Effector memory CD4-positive, alpha-beta T cell (primary cell): ENCODE measurements around the gene C12orf56.

Source experiments
- DNase-seq, 3 donors: peaks; one replicate each; pipeline ENCODE4 v3.0.0-alpha.2; 2020
- H3K27ac ChIP-seq: 2 replicates; pipeline ENCODE4 v1.7.0; 2013; ENCODE audit warnings: mild to moderate bottlenecking, low read length, moderate library complexity; ENCODE audit not compliant: insufficient read depth, poor library complexity, severe bottlenecking
- H3K27me3 ChIP-seq: replicated peaks from 2 replicates; pipeline ENCODE4 v1.7.0; 2013; ENCODE audit warnings: mild to moderate bottlenecking, low read length; ENCODE audit not compliant: insufficient read depth, control insufficient read depth, poor library complexity, severe bottlenecking
- H3K36me3 ChIP-seq: 2 replicates; pipeline ENCODE4 v1.7.0; 2013; ENCODE audit warnings: mild to moderate bottlenecking, low read length, moderate library complexity; ENCODE audit not compliant: control insufficient read depth, insufficient read depth
- H3K4me1 ChIP-seq: 2 replicates; pipeline ENCODE4 v1.7.0; 2013; ENCODE audit warnings: low read length, mild to moderate bottlenecking; ENCODE audit not compliant: control insufficient read depth, insufficient read depth, poor library complexity, severe bottlenecking
- H3K4me3 ChIP-seq: 2 replicates; pipeline ENCODE4 v1.7.0; 2013; ENCODE audit warnings: low read length, low read depth, mild to moderate bottlenecking; ENCODE audit not compliant: insufficient read depth, poor library complexity, severe bottlenecking
- H3K9me3 ChIP-seq: 2 replicates; pipeline ENCODE4 v1.7.0; 2013; ENCODE audit warnings: mild to moderate bottlenecking, low read length, moderate library complexity; ENCODE audit not compliant: control insufficient read depth
- total RNA-seq, 3 donors: gene quantifications; one replicate each; lab custom pipeline; 2026; lab: John Stamatoyannopoulos, UW

C12orf56 gene
- total RNA-seq: 0.09 to 0.97 (median 0.17) reads per million in 3 donors

- H3K4me1 ChIP-seq: peaks cover 9% of the 10 kb centered on the region
- no peak for DNase-seq
- H3K27me3 ChIP-seq: no peaks in the 10 kb centered on the region
- H3K27ac ChIP-seq: no peak within 1 kb of the TSS
- H3K9me3 ChIP-seq: no peaks in the 10 kb centered on the region
- peak within 1 kb of the TSS; percentile 63 for H3K4me3 ChIP-seq
- no peaks in the 10 kb centered on the region for H3K36me3 ChIP-seq
These were observed at the start of gene C12orf56 for GRCh38 chr12:64390275-64390851. Gene C12orf56, minus strand, starts transcription at chr12:64390758. Its CDS starts 193 bp downstream, at chr12:64390565.

DNA sequence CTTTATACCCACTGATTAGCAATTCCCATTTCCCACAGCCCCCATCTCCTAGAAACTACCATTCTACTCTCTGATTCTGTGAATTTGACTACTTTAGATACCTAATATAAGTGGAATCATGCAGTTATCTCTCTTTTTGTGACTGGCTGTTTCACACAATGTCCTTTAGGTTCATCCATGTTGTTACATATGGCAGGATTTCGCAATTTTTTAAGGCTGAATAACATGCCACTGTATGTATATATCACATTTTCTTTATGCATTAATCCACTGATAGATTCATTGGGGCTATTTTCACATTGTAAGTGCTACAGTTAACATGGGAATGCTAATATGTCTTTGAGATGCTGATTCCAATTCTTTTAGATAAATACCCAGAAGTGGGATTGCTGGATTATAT lies 49.5 kb upstream of the C12orf56 start:
- H3K4me3 ChIP-seq: no peak overlapping the region

DNA sequence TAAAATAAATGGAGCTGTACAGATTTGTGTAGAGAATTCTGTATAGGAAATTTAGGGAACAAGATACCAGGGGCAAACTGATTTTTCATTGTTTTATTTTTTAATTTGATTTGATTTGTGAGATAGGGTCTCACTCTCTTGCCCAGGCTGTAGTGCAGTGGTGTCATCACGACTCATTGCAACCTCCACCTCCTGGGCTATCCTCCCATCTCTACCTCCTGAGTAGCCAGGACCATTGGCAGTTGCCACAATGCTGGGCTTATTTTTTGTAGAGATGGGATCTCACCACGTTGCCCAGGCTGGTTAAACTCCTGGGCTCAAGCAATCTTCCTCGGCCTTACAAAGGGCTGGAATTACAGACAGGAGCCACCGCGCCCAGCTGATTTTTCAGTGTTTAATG lies 43.4 kb upstream of the C12orf56 start:
- no peak overlapping the region for H3K27ac ChIP-seq
- no peaks in the 10 kb centered on the region for H3K9me3 ChIP-seq
- no peak overlapping the region for H3K4me3 ChIP-seq
- no peaks in the 10 kb centered on the region for H3K4me1 ChIP-seq
- H3K27me3 ChIP-seq: no peaks in the 10 kb centered on the region
- peaks cover 57% of the 10 kb centered on the region for H3K36me3 ChIP-seq
- DNase-seq: no peak

More for the DNA sequence above, 49.5 kb upstream of the C12orf56 start:
- Histone ChIP-seq H3K27ac (no peak overlapping the region), H3K9me3 (no peaks in the 10 kb centered on the region), H3K4me1 (no peaks in the 10 kb centered on the region), H3K36me3 (peaks cover 34% of the 10 kb centered on the region), H3K27me3 (no peaks in the 10 kb centered on the region)
- no peak for DNase-seq

DNA sequence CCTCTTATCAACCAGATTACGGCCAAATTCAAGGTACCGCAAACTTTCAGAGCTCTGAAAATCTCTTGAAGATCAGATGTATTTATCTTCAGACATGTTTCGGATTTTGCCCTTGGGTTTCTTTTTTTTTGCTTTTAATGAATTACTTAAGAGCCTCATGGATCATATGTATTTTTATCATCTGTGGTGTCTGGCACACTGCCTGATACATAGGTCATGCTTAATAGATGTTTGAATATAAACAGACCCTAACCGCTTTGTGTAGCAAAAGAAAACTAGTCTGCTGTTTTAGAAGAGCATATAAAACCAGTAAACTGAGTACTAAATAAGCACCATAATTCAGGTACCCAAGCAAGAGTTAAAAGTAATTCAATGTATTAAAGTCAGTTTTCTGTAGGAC lies 41.2 kb upstream of the C12orf56 start:
- Histone ChIP-seq H3K4me1 (no peaks in the 10 kb centered on the region), H3K9me3 (no peaks in the 10 kb centered on the region), H3K27ac (no peak overlapping the region), H3K4me3 (no peak overlapping the region), H3K27me3 (no peaks in the 10 kb centered on the region), H3K36me3 (peaks cover 70% of the 10 kb centered on the region)
- no peak for DNase-seq

DNA sequence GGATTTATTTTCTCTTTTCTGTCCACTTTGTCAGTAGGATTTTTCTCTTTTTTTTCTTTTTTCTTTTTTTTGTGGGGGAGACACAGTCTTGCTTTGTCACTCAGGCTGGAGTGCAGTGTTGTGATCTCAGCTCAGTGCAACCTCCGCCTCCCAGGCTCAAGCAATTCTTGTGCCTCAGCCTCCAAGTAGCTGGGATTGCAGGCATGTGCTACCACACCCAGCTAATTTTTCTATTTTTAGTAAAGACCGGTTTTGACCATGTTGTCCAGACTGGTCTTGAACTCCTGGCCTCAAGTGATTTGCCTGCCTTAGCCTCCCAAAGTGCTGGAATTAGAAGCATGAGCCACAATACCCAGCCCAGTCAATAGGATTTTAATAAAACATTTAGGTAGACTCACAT lies 40.3 kb upstream of the C12orf56 start:
- Histone ChIP-seq H3K9me3 (no peaks in the 10 kb centered on the region), H3K4me1 (no peaks in the 10 kb centered on the region), H3K36me3 (peaks cover 73% of the 10 kb centered on the region), H3K27me3 (no peaks in the 10 kb centered on the region), H3K27ac (no peak overlapping the region), H3K4me3 (no peak overlapping the region)
- DNase-seq: no peak

GRCh38 chr12:64428956-64429355 lies 38.4 kb upstream of the C12orf56 start:
- H3K27ac ChIP-seq: no peak overlapping the region

DNA sequence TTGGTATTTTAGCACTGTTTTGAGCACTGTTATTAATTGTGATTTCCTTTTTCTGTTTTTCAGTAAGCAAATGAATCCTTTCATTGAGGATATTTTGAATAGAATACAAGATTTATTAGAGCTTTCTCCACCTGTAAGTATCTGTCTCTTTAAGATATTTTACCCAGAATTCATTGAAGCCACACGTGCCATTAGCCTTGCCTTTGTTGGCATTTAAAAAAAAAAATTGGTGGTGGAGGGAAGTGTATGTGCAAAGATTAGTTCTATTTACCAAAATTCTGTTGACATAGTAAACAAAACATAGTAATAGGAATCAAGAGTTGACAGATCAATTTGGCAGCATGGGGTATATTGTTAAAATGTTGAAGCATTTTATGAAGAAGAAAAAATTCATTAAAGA lies 37.4 kb upstream of the C12orf56 start:
- H3K9me3 ChIP-seq: no peaks in the 10 kb centered on the region
- no peak overlapping the region for H3K27ac ChIP-seq
- H3K4me1 ChIP-seq: no peaks in the 10 kb centered on the region
- H3K27me3 ChIP-seq: no peaks in the 10 kb centered on the region
- H3K4me3 ChIP-seq: no peak overlapping the region
- peaks cover 79% of the 10 kb centered on the region for H3K36me3 ChIP-seq
- no peak for DNase-seq

More at GRCh38 chr12:64428956-64429355, 38.4 kb upstream of the C12orf56 start:
- DNase-seq: no peak
- H3K27me3 ChIP-seq: no peaks in the 10 kb centered on the region
- no peaks in the 10 kb centered on the region for H3K9me3 ChIP-seq
- peaks cover 79% of the 10 kb centered on the region for H3K36me3 ChIP-seq
- no peaks in the 10 kb centered on the region for H3K4me1 ChIP-seq
- no peak overlapping the region for H3K4me3 ChIP-seq

DNA sequence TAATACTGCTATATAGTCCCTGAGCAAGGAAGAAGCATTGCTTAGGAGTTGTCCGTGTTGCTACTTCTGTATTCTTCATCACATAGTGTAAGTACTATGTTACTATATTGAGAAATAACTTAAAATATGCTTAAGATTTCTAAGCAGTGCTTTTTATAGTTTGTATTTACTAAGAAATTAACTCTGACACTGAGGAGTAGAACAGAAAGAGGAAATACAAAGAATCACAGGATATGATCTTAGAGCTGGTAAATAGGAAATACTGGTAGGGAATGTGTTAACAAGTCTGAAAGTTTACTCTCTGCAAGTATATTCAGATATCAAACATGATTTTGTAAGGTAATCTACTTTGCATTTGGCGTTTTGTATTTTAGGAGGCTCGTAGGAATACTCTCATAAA lies 29.1 kb upstream of the C12orf56 start:
- H3K4me1 ChIP-seq: no peaks in the 10 kb centered on the region
- H3K9me3 ChIP-seq: no peaks in the 10 kb centered on the region
- H3K27me3 ChIP-seq: no peaks in the 10 kb centered on the region
- no peak overlapping the region for H3K27ac ChIP-seq
- no peak for DNase-seq
- H3K4me3 ChIP-seq: no peak overlapping the region
- peaks cover 91% of the 10 kb centered on the region for H3K36me3 ChIP-seq

DNA sequence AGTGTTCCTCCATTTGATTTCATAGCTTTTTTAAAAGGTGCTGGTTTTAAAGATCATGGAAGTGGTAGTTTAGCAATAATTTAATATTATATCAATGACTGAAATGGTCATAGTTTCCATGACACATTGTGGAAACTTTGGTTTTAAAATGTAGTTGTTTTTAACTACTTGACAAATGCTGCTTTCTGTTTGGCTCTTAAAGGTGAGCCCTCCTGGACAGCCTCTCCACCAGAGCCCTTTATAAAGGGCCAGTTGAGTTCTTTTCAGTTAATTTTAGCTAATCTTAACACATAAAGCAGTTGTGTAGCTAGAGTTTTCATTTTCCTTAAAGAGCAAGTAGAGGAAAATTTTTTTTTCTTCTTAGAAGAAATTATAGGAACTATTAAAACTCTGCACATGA lies 27.7 kb upstream of the C12orf56 start:
- Histone ChIP-seq H3K9me3 (no peaks in the 10 kb centered on the region), H3K4me1 (no peaks in the 10 kb centered on the region), H3K36me3 (peaks cover 92% of the 10 kb centered on the region), H3K27me3 (no peaks in the 10 kb centered on the region), H3K27ac (no peak overlapping the region), H3K4me3 (no peak overlapping the region)
- DNase-seq: no peak

GRCh38 chr12:64413884-64414283 lies 23.3 kb upstream of the C12orf56 start:
- DNase-seq: no peak
- H3K9me3 ChIP-seq: no peaks in the 10 kb centered on the region
- H3K27ac ChIP-seq: no peak overlapping the region
- no peaks in the 10 kb centered on the region for H3K4me1 ChIP-seq
- H3K36me3 ChIP-seq: peaks cover 73% of the 10 kb centered on the region
- no peaks in the 10 kb centered on the region for H3K27me3 ChIP-seq
- no peak overlapping the region for H3K4me3 ChIP-seq
